CD4-positive, alpha-beta T cell treated with Interleukin-12 subunit alpha and Interleukin-12 subunit beta, for 1 hour (primary cell): ENCODE measurements around the gene PCDHGA1.
"Not testable (repeated sequence)": the region's sequence is repeated elsewhere in the genome, so short reads cannot be mapped to it uniquely, and the experiment has no call there.

ENCODE experiments used
- DNase-seq: peaks from one replicate; pipeline ENCODE4 v3.0.0-alpha.2; 2020

The PCDHGA1 gene

DNA sequence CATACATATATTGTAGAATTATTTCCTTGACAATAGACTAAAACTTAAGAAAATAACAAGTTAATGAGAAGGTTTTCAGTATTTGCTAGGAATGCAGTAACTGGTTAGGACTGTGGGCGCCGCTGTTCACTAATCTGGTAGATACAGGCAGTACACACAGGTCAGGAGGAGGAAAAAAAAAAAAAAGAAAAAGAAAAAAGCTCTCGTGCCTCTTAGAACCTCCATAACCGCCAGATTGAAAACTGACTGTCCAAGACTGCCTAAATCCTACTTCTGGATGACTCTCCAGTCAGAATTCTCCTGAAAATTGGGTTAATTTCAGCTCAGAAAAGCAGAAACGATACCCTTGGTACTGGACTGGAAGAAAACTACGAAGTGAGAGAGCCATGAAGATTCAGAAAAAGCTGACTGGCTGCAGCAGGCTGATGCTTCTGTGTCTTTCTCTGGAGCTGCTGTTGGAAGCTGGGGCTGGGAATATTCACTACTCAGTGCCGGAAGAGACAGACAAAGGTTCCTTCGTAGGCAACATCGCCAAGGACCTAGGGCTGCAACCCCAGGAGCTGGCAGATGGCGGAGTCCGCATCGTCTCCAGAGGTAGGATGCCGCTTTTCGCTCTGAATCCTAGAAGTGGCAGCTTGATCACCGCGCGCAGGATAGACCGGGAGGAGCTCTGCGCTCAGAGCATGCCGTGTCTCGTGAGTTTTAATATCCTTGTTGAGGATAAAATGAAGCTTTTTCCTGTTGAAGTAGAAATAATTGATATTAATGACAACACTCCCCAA lies at the start of gene PCDHGA1:
Gene PCDHGA1, plus strand, starts transcription at position 216 of the 782 bp plus-strand sequence.
- DNase-seq: peak; percentile 30

DNA sequence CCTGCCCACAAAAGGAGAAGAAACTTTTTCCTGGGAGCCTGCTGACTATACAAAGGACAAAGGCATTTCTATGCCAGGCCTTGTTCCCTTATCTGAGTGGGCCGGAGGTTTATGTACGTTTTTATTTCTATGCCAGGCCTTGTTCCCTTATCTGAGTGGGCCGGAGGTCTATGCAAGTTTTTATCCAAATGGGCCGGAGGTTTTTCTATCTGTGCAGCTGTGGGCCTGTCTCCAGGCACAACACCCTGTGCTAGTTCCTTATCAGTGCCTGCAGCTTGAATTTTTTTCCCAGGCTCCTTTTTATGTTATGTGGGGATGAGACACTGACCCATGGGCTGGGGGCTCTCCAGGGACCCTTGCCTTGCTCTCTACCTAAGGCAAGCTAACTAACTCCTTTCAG lies 31.9 kb upstream of the PCDHGA1 start:
- no peak for DNase-seq

DNA sequence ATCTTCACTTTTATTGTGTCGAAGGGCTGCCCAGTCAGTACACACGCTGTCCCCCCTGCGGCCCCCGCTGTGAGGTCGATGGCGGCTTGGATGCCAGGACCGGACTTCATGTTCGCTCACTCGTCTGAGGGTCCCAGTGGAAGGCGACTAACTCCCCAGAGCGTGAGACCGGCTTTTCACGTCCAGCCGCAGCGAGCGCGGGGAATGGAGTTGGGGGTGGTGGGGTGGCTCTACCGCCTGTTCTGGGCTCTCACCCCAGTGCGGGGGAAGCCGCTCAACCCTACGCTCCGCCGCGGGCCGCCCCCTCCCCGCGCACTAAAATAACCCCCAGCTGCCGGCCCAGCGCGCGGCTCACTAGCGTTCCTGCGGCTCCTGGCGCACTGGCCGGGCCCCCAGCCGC lies 26.6 kb upstream of the PCDHGA1 start, which contains the start of gene SLC25A2:
Gene SLC25A2, minus strand, starts transcription at position 294 of the 400 bp plus-strand sequence. Its CDS starts 184 bp downstream, at position 110.
- DNase-seq: no peak

DNA sequence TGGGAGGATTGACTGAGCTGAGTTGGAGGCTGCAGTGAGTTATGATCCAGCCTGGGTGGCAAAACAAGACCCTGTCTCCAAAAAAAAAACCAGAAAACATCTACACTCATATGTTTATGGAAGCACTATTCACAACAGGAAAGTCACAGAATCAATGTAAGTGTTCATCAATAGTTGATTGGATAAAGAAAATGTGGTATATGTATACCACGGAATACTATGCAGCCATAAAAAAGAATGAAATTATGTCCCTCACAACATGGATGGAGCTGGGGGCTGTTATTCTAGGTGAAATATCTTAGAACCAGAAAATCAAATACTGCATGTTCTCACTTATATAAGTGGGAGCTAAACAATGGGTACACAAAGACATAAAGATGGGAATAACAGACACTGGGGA lies 23.7 kb upstream of the PCDHGA1 start:
- no peak for DNase-seq

DNA sequence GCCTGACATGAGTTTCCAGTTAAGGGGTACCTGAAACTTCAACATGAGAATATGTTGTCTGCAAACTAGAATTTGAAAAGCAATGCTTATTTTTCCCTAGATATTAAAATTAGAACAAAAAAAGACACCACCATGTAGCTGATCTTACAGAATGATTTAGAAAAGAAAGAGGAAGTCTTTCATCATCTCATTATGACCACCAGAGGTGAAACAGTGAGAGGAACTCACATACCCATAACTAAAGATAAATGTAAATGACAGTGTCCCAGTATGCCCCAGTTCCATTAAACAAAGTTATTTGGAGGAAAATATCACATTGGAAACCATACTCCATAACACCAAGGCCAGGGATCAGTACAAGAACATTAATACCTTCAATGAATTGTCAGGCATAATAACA lies 16.6 kb upstream of the PCDHGA1 start:
- DNase-seq: no peak

DNA sequence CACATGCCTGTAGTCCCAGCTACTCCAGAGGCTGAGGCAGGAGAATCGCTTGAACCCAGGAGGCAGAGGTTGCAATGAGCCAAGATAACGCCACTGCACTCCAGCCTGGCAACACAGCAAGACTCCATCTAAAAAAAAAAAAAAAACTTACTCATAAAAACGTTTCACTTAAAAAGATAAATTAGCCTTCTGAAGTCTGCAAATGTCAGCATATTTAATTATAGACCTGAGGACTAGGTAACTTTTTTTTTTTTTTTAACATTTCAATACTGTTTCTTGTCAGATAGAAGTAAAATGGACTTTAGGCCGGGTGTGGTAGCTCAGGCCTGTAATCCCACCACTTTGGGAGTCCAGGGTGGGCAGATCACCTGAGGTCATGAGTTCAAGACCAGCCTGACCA lies 13.4 kb upstream of the PCDHGA1 start:
- not testable (repeated sequence) for DNase-seq

DNA sequence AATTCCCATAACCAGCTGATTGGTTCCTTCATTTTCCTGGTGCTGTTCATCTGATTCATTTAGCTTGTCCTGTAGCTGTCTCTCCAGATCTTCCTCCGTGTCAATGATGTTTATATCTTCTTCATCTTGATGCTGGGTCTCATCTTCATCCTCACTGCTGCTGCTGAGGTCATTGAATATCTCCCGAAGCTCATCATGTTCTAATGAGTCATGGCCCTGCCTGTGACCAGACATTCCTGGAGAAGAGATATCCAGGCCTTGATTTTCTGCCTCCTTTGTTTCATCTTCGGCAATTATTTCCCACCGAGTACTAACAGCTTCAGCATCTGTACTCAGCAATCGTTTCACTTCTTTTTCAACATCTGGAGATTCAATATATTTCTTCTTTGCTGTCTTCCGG lies 11.1 kb upstream of the PCDHGA1 start:
- DNase-seq: no peak

DNA sequence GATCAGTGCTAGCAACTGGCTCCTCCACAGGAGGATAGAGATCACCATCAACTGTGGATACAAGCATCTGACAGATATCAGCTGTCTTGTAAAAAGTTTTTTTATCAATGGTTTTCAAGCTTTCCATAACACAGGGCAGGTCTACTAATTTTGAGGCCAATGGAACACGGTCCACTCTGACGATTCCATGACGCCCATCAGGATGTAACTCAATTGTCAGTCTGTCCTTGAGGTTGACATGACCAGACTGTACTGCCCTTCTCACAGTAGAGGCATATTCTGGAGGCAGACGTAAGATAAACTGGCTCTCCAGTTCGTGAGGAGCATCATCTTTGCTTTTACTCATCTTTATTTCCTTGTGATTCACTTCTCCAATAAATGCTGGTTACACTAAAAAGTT lies 10.6 kb upstream of the PCDHGA1 start:
- DNase-seq: no peak

DNA sequence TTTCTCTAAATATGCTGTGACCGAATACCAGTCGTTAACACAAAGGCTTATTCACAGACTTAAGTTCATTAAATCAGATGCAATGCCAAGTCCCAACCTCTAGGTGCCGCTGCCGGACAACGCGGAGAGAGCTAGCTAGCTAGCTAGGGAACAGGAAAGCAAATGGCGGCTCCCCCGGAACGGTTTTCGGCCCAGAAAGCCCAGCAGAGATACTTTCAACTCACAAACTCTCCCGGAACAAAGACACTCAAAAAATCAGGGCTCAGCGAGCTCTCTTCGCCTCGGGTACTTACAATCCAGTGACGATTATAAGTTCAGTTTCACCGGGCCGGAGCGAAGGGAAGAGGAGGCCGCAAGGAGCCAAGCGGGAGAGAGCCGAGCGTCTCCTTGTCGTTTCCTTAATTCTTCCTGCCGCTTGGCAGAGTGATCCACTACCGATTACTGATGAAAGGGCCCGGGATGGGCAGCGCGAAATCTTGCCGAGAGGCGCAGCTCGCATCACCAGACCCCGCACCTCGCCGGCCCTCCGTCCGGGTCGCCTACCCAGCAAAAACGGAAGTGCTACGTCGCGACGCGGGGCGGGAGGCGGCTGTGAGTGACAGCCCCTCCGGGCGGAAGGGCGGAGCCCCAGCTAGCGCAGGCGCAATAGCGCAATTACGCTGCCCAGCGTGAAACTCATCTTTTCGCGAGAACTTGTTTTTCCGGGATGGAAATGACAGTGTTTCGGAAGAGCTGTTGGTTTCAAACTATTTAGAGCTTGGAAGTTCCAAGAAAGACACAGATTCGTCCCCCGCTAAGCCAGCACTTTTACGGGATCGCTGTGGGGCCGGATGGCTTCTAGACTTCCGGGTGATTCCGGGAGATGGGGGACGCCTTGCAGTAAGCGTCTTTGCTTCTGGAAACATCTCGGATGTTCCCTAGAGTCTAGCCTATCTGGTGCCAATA lies 9.8 kb upstream of the PCDHGA1 start, which contains the start of gene TAF7:
Gene TAF7, minus strand, starts transcription at position 560 of the 945 bp plus-strand sequence. CDS start 740 bp downstream, outside the sequence.
- DNase-seq: peak; percentile 94

DNA sequence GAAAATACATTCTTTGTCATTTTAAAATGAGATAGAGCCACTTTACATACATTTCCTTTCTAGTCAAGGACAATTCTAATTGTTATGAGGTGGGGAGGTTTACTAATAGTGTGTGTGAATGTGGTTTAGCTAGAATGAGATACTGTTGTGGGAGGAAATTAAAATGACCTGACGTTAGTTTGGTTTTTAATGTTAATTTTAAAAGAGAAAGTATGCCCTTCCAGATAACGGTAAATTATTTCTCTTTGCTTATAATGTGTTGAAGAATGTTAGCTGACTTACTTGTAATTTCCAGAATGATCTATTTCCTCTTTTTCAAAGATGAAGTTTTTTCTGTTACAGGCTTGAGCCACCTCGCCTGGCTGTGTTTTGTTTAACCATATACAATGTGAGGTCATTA lies 8.1 kb upstream of the PCDHGA1 start:
- no peak for DNase-seq

DNA sequence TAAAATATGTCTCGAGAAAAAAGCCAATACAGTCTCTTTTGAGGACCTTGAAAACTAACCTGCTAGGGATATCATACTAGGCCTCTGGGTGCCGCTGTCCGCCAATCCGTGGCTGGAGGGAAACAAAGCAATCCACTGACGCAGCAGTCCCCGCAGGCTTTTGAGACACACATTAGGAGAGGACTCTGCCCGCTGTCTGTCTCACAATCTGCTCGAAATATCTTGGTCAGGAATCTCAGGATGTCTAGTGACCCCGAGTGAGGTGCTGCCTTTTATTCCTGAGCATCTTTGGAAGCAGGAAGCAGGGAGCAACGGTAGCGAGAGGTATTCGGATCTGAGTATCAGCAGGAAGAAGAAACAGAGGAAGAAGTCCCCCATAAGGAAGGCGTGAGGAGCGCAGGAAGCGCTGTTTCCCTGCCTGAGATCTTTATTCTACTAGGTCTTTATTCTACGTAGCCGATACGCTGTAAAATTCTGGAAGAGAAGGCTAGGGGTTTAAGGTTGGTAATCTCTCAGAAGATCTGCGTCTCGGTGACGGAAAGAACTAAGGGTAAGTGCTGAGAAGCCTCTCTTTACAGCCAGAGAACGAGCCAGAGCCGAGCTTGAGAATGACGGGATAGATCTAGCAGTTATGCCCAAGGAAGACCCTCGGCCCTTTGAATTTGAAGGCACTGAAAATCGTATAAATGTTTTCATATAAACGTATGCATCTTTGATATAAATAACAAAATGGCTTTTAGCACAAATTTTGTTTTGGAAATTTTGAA lies 4.0 kb upstream of the PCDHGA1 start:
- DNase-seq: peak; percentile 74

DNA sequence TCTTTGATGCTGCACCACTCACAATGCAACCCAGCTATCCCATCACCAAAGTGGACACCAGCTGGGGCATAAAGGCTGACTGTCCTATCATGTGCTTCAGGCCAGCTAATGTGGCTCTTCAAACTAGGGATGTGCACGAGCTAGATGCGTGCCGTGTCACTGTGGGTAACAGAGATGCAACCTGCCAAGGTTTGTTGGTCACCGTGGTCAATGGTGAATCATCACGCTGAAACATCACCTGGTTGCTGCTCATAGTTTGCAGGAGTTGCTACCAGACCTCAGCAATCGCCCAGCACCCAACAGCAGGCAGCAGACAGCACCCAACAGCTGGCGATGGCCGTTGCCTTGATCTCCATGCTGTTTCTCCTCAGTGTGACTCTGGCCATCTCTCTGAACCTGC lies 2.1 kb upstream of the PCDHGA1 start:
- no peak for DNase-seq

DNA sequence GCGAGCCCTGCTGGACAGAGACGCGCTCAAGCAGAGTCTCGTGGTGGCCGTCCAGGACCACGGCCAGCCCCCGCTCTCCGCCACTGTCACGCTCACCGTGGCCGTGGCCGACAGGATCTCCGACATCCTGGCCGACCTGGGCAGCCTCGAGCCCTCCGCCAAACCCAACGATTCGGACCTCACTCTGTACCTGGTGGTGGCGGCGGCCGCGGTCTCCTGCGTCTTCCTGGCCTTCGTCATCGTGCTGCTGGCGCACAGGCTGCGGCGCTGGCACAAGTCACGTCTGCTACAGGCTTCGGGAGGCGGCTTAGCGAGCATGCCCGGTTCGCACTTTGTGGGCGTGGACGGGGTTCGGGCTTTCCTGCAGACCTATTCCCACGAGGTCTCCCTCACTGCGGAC lies 2.3 kb downstream of the PCDHGA1 start:
- DNase-seq: not testable (repeated sequence)

DNA sequence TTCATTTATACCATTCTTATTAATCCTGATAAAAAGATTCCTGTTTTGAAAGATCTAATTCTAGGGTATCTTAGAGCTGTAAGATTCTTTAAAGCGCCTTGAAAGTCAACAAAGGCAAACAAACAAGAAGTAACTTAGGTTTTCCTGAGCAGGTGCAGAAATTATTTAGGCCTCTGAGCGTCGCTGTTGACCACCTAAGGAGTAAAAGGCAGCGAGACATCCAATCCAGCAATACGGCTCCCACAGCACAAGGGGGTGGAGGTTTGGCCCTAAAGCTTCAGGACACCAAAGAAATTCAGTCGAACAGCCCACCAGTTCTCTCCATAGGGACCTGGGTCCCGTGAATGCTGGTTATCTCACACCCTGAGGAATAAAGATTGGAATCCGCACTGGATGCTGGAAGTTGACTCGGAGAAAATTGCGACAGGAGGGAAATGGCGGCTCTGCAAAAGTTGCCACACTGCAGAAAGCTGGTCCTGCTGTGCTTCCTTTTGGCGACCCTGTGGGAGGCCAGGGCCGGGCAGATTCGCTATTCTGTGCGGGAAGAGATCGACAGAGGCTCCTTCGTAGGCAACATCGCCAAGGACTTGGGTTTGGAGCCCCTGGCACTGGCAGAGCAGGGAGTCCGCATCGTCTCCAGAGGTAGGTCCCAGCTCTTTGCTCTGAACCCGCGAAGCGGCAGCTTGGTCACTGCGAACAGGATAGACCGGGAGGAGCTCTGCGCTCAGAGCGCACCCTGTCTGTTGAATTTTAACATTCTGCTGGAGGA lies 8.4 kb downstream of the PCDHGA1 start, which contains the start of gene PCDHGA2:
Gene PCDHGA2, plus strand, starts transcription at position 223 of the 769 bp plus-strand sequence.
- no peak for DNase-seq

DNA sequence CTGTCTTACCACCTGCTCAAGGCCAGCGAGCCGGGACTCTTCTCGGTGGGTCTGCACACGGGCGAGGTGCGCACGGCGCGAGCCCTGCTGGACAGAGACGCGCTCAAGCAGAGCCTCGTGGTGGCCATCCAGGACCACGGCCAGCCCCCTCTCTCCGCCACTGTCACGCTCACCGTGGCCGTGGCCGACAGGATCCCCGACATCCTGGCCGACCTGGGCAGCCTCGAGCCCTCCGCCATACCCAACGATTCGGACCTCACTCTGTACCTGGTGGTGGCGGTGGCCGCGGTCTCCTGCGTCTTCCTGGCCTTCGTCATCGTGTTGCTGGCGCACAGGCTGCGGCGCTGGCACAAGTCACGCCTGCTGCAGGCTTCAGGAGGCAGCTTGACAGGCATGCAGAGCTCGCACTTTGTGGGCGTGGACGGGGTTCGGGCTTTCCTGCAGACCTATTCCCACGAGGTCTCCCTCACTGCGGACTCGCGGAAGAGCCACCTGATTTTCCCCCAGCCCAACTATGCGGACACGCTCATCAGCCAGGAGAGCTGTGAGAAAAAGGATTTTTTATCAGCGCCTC lies 10.6 kb downstream of the PCDHGA1 start:
- DNase-seq: not testable (repeated sequence)

DNA sequence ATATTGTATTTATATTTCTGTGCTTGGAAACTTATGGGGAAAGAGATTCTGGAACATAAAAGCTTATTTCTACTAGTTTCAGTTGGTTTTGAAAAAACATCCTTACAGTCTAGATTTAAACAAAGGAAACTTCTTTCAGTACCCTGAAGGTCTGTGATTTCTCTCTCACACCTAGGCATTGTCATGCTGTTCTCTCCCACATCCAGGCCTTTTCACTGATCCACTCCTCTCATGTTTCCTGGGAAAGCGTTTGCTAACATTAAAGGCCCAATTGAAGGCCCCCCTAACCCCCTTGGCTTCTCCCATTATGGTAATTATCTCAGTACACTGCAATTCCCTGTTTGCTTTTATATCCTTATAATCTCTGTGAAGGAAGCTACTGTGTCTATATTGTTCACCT lies 12.5 kb downstream of the PCDHGA1 start:
- no peak for DNase-seq

DNA sequence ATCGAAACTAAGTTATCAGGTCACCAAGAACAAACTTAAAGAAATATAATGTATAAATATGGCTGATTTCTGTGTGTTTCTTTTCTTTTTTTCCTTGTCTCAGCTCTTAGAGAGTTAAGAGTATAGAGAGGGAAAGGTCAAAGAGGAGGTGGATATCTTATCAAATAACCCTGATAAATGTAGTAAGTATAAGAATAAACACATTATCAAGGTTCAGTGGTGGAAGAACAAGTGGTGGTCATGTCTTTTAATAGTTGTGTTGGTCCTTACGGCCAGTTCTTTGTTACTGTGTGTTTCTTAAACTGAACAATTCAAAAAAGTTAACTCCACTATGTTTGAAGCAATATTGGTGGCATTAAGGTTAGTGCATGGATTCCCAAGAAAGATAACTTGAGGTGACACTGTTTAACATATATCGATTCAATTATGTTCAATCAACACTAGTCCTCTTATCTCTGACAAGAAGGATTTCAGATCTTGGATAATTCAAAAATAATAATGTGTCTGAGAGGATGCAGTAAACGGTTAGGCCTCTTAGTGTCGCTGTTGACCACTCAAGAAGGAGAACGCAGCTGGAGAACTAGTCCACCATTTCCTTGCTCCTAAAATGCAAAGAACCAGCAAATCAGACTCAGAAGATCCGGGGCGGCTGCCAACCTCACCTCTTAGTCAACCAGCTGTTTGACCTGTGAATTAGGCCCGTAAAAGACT lies 13.1 kb downstream of the PCDHGA1 start, which contains the start of gene PCDHGA3:
Gene PCDHGA3, plus strand, starts transcription at position 588 of the 711 bp plus-strand sequence. CDS start 205 bp downstream, outside the sequence.
- peak; percentile 9 for DNase-seq

DNA sequence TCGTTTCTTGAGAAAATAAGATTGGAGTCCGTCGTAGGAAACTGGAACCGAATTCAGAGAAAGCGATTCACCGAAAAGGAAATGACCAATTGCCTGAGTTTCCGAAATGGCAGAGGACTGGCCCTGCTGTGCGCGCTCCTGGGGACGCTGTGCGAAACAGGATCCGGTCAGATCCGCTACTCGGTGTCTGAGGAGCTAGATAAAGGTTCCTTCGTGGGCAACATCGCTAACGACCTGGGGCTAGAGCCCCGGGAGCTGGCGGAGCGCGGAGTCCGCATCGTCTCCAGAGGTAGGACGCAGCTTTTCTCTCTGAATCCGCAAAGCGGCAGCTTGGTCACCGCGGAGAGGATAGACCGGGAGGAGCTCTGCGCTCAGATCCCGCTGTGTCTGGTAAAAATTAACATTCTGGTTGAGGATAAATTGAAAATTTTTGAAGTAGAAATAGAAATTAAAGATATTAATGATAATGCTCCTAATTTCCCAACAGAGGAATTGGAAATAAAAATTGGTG lies 13.7 kb downstream of the PCDHGA1 start:
- DNase-seq: no peak

DNA sequence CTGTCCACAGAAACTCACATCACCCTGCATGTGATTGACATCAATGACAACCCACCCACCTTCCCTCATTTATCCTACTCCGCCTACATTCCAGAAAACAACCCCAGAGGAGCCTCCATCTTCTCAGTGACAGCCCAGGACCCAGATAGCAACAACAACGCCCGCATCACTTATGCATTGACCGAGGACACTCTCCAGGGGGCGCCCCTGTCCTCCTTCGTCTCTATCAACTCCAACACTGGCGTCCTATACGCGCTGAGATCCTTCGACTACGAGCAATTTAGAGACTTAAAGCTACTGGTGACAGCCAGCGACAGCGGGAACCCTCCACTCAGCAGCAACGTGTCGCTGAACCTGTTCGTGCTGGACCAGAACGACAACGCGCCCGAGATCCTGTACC lies 15.0 kb downstream of the PCDHGA1 start:
- no peak for DNase-seq

DNA sequence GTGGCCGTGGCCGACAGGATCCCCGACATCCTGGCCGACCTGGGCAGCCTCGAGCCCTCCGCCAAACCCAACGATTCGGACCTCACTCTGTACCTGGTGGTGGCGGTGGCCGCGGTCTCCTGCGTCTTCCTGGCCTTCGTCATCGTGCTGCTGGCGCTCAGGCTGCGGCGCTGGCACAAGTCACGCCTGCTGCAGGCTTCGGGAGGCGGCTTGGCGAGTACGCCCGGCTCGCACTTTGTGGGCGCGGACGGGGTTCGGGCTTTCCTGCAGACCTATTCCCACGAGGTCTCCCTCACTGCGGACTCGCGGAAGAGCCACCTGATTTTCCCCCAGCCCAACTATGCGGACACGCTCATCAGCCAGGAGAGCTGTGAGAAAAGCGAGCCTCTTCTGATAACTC lies 15.7 kb downstream of the PCDHGA1 start:
- not testable (repeated sequence) for DNase-seq
